ENCODE measurements around the gene RAB8B. TPM values are rescaled to one million over a fixed set of nuclear protein-coding genes. Genes with fewer than 3 reads are reported as not detected.
A peak's percentile ranks its signal among the peaks of the same experiment; 100 is the strongest.

Gene RAB8B
- polyA plus RNA-seq, 1 donor from 2014 or later: 87.1 TPM

DNA sequence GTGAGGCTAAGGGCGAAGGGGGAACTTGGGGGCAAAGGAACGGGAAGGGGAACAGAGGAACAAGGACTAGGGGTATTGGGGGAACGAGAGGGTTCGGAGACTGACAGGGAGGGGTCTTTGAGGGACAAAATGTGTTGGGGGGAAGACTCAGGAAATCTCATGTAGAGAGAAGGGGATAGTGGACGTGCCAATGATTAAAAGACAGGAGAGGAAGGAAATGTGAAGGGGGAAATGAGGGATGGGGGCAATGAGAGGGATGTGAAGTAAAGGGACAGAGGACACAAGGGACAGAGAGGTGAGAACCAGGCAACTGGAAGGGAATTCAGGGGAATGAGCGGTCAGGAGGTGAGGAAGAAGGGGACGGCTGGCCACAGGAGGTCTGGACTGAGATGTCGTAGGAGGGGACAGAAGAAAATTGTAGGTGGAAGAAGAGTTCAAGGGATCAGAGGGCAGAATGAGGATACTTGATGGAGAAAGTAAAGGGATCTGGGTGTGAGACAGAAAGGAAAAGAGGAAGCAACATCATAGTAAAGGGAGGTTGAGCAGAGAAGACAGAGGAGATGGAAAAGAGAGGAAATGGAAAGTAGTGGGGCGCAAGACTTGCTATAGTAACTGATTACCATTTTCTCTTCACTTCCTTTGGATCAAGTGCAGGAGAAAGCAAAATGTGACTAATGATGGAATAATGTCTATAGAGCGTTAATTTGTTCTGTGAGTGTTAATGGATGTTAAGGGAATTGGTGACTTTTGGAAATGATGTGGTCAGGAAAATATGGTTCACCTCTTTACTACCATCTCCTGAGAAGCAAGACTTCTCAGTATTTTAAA, 749 bp downstream of the RAB8B start:
- Histone ChIP-seq H3K27ac (ENCODE audit: low read length) (peak overlapping the region; percentile 88), H3K9me2 (ENCODE audit: insufficient read depth, low read length) (no peaks in the 10 kb centered on the region), H3K4me2 (ENCODE audit: low read length) (peak overlapping the region; percentile 62), H3K4me3 (ENCODE audit: low read length) (peak overlapping the region; percentile 72), H3K27me3 (ENCODE audit: insufficient read depth, low read depth, low read length) (no peaks in the 10 kb centered on the region), H4K20me1 (ENCODE audit: insufficient read depth) (no peaks in the 10 kb centered on the region), H3K9me3 (ENCODE audit: low read length) (no peaks in the 10 kb centered on the region), H3K79me2 (replicated peaks; ENCODE audit: insufficient read depth, low read length) (peaks cover 56% of the 10 kb centered on the region), H3K36me3 (ENCODE audit: insufficient read depth, low read length) (no peaks in the 10 kb centered on the region), H3F3A (ENCODE audit: insufficient read depth, low read length, poor library complexity, severe bottlenecking) (peaks cover 3% of the 10 kb centered on the region), H2AFZ (ENCODE audit: low read depth, low read length) (peak overlapping the region; percentile 78), H3K9ac (ENCODE audit: low read length) (peak overlapping the region; percentile 86)
- TF ChIP-seq EZH2 (IDR thresholded peaks at IDR 0.05; ENCODE audit: borderline replicate concordance, insufficient read depth, low read length, poor library complexity, severe bottlenecking) (no peak), RAD21 (conservative IDR thresholded peaks at IDR 0.05) (peak; percentile 20), SMC3 (conservative IDR thresholded peaks at IDR 0.05; ENCODE audit: poor library complexity) (no peak), POLR2AphosphoS5 (IDR thresholded peaks at IDR 0.05) (peak; percentile 17)
- TF ChIP-seq, protein P1, sequence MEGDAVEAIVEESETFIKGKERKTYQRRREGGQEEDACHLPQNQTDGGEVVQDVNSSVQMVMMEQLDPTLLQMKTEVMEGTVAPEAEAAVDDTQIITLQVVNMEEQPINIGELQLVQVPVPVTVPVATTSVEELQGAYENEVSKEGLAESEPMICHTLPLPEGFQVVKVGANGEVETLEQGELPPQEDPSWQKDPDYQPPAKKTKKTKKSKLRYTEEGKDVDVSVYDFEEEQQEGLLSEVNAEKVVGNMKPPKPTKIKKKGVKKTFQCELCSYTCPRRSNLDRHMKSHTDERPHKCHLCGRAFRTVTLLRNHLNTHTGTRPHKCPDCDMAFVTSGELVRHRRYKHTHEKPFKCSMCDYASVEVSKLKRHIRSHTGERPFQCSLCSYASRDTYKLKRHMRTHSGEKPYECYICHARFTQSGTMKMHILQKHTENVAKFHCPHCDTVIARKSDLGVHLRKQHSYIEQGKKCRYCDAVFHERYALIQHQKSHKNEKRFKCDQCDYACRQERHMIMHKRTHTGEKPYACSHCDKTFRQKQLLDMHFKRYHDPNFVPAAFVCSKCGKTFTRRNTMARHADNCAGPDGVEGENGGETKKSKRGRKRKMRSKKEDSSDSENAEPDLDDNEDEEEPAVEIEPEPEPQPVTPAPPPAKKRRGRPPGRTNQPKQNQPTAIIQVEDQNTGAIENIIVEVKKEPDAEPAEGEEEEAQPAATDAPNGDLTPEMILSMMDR (IDR thresholded peaks at IDR 0.05; ENCODE audit: poor library complexity, severe bottlenecking): no peak
- TF ChIP-seq, protein P2, sequence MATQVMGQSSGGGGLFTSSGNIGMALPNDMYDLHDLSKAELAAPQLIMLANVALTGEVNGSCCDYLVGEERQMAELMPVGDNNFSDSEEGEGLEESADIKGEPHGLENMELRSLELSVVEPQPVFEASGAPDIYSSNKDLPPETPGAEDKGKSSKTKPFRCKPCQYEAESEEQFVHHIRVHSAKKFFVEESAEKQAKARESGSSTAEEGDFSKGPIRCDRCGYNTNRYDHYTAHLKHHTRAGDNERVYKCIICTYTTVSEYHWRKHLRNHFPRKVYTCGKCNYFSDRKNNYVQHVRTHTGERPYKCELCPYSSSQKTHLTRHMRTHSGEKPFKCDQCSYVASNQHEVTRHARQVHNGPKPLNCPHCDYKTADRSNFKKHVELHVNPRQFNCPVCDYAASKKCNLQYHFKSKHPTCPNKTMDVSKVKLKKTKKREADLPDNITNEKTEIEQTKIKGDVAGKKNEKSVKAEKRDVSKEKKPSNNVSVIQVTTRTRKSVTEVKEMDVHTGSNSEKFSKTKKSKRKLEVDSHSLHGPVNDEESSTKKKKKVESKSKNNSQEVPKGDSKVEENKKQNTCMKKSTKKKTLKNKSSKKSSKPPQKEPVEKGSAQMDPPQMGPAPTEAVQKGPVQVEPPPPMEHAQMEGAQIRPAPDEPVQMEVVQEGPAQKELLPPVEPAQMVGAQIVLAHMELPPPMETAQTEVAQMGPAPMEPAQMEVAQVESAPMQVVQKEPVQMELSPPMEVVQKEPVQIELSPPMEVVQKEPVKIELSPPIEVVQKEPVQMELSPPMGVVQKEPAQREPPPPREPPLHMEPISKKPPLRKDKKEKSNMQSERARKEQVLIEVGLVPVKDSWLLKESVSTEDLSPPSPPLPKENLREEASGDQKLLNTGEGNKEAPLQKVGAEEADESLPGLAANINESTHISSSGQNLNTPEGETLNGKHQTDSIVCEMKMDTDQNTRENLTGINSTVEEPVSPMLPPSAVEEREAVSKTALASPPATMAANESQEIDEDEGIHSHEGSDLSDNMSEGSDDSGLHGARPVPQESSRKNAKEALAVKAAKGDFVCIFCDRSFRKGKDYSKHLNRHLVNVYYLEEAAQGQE (IDR thresholded peaks at IDR 0.05; ENCODE audit: borderline replicate concordance): no peak

DNA sequence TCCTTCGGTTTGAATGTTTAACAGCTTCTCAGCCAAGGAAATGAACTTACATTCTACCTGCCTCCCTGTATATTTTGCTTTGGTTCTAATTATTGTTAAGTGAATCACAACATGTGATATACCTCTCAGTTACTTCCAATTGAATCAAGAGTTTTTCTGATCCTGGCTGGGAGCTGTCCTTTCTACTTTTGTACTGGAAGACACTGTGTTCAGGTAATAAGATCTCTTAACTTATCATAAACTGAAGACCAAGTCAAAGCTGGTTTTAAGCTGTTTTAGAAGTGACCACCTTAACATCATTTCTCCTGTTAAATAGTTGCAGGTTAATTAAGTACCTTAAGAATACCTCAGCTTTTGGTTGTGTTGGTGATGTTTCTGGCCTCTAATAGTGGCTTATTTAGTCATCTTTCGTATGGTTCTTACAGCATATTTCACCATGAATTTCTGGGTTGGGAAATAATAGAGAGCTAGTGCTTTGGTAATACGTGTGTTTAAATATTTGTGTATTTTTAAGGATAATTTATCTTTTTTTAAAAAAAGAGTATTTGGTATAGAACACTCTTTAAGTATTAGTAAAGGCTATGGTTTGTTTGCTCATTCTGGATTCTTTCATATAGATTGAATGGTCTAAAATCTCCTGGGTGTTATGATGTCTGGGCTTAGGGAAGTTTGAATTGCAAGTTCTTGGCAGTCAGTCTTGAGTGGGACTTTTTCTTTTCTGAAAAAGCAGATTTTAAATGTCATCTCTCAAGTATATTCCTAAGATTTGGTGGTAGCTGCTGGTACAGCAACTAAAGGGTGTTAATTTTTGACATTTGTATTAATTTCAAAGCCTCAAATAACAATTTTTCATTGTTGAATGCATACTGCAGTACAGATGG, 1.6 kb downstream of the RAB8B start:
- TF ChIP-seq EP300 (conservative IDR thresholded peaks at IDR 0.05; ENCODE audit: poor library complexity, severe bottlenecking): no peak
- no peak for TF ChIP-seq POLR2AphosphoS5 (IDR thresholded peaks at IDR 0.05)
- no peak for TF ChIP-seq EZH2 (IDR thresholded peaks at IDR 0.05; ENCODE audit: borderline replicate concordance, insufficient read depth, low read length, poor library complexity, severe bottlenecking)
- TF ChIP-seq SMC3 (conservative IDR thresholded peaks at IDR 0.05; ENCODE audit: poor library complexity): no peak
- TF ChIP-seq, protein P1 (IDR thresholded peaks at IDR 0.05; ENCODE audit: poor library complexity, severe bottlenecking): no peak
- TF ChIP-seq MXI1 (conservative IDR thresholded peaks at IDR 0.05; ENCODE audit: poor library complexity, severe bottlenecking): no peak
- no peak for TF ChIP-seq RAD21 (conservative IDR thresholded peaks at IDR 0.05)
- TF ChIP-seq, protein P2 (IDR thresholded peaks at IDR 0.05; ENCODE audit: borderline replicate concordance): no peak
- no peak for TF ChIP-seq TAF1 (IDR thresholded peaks at IDR 0.05; ENCODE audit: low read depth)
- no peaks in the 10 kb centered on the region for H3K27me3 ChIP-seq (ENCODE audit: insufficient read depth, low read depth, low read length)
- no peaks in the 10 kb centered on the region for H3K9me2 ChIP-seq (ENCODE audit: insufficient read depth, low read length)
- H3K4me3 ChIP-seq (ENCODE audit: low read length): peak overlapping the region; percentile 72
- H3K9me3 ChIP-seq (ENCODE audit: low read length): no peaks in the 10 kb centered on the region
- peak overlapping the region; percentile 88 for H3K27ac ChIP-seq (ENCODE audit: low read length)
- H3K36me3 ChIP-seq (ENCODE audit: insufficient read depth, low read length): no peaks in the 10 kb centered on the region
- peak overlapping the region; percentile 86 for H3K9ac ChIP-seq (ENCODE audit: low read length)
- no peak overlapping the region for H2AFZ ChIP-seq (ENCODE audit: low read depth, low read length)
- no peaks in the 10 kb centered on the region for H4K20me1 ChIP-seq (ENCODE audit: insufficient read depth)
- peak overlapping the region; percentile 62 for H3K4me2 ChIP-seq (ENCODE audit: low read length)
- peaks cover 65% of the 10 kb centered on the region for H3K79me2 ChIP-seq (replicated peaks; ENCODE audit: insufficient read depth, low read length)
- peaks cover 3% of the 10 kb centered on the region for H3F3A ChIP-seq (ENCODE audit: insufficient read depth, low read length, poor library complexity, severe bottlenecking)

Measured in neural cell (in vitro differentiated cells).